Panc1 (cell line): ENCODE results near the gene CNIH2. TPM values are rescaled to one million over a fixed set of nuclear protein-coding genes. Genes with fewer than 3 reads are reported as not detected.

Experiments
- ATAC-seq: fragments of 200-7000 bp; cut with Tn5 transposase; 2 replicates; pipeline ENCODE4 v1.9.1; 2020; ENCODE audit warnings: mild to moderate bottlenecking, moderate library complexity
- Bru-seq: library from RNA; stranded (reverse); fragments of 400-500 nt; gene quantifications from one replicate; lab custom pipeline; 2021; lab: Mats Ljungman, UMichigan
- BruChase-seq, 2 experiments: library from RNA; stranded (reverse); fragments of 400-500 nt; gene quantifications; one replicate each; lab custom pipeline; 2021; lab: Mats Ljungman, UMichigan
- BruUV-seq: library from RNA; stranded (reverse); fragments of 400-500 nt; replicated peaks from 2 replicates; lab custom pipeline; 2021; lab: Mats Ljungman, UMichigan
- CTCF ChIA-PET: fragments of 300-600 bp; sonication (Branson Sonifier 250); formaldehyde crosslinking; loops from one replicate; lab custom pipeline; 2022; ENCODE audit warnings: antibody characterized with exemption; lab: Charles Lee
- POLR2A ChIA-PET: fragments of 300-600 bp; sonication (Branson Sonifier 250); formaldehyde crosslinking; loops from one replicate; lab custom pipeline; 2022; ENCODE audit warnings: antibody characterized with exemption; lab: Charles Lee
- DNase-seq: peaks from one replicate; pipeline ENCODE4 v3.0.0-alpha.2; 2010; ENCODE audit warnings: low read depth, low spot score
- H3K27ac ChIP-seq: 2 replicates; pipeline ENCODE4 v1.5.1; 2011; ENCODE audit warnings: mild to moderate bottlenecking, low read length, inconsistent platforms
- H3K27me3 ChIP-seq: fragments of 200-500 bp; sonication (Bioruptor generic); 2 replicates; pipeline ENCODE4 v1.6.0; 2014; ENCODE audit warnings: low read length, inconsistent platforms; ENCODE audit not compliant: control insufficient read depth, insufficient read depth
- H3K36me3 ChIP-seq: fragments of 200-500 bp; sonication (Bioruptor generic); 2 replicates; pipeline ENCODE4 v1.5.1; 2014; ENCODE audit warnings: inconsistent platforms, mild to moderate bottlenecking, low read length, moderate library complexity; ENCODE audit not compliant: control insufficient read depth, insufficient read depth
- H3K4me1 ChIP-seq: 2 replicates; pipeline ENCODE4 v1.5.1; 2011; ENCODE audit warnings: inconsistent platforms, mild to moderate bottlenecking, low read length, moderate library complexity; ENCODE audit not compliant: control insufficient read depth, insufficient read depth
- H3K4me3 ChIP-seq, 2 experiments: 2 replicates each; pipeline ENCODE4 v1.5.1; 2011 to 2012; ENCODE audit warnings: low read depth in 2 of 2, low read length in 2 of 2, mild to moderate bottlenecking in 2 of 2, inconsistent platforms in 1 of 2, moderate library complexity in 1 of 2
- H3K9me3 ChIP-seq: fragments of 200-500 bp; sonication (Bioruptor generic); 2 replicates; pipeline ENCODE4 v1.5.1; 2014; ENCODE audit warnings: low read depth, mild to moderate bottlenecking, inconsistent platforms, low read length, moderate library complexity; ENCODE audit not compliant: control insufficient read depth, insufficient read depth
- CTCF ChIP-seq: fragments of 450-650 bp; IDR thresholded peaks from 2 replicates; pipeline ENCODE4 v1.5.1; 2017; ENCODE audit warnings: mild to moderate bottlenecking
- POLR2AphosphoS5 ChIP-seq: IDR thresholded peaks from 2 replicates; pipeline ENCODE4 v1.6.1; 2012; ENCODE audit warnings: mild to moderate bottlenecking, low read depth, low read length, moderate library complexity
- SIN3A ChIP-seq: IDR thresholded peaks from 2 replicates; pipeline ENCODE4 v1.6.1; 2012; ENCODE audit warnings: low read depth, mild to moderate bottlenecking, low read length, moderate library complexity, borderline replicate concordance; ENCODE audit not compliant: insufficient read depth
- TCF7L2 ChIP-seq: IDR thresholded peaks from 2 replicates; pipeline ENCODE4 v1.6.1; 2011; ENCODE audit warnings: mild to moderate bottlenecking, low read depth, low read length, inconsistent platforms
- in situ Hi-C: cut with HindIII; loops from 2 replicates; pipeline ENCODE4 v1.10.0; 2016; ENCODE audit warnings: low sequenced_read_pairs, low pct_unique_long_range_greater_than_20kb
- intact Hi-C: fragments of 100-400 bp; cut with micrococcal nuclease; formaldehyde crosslinking; loops from one replicate; pipeline ENCODE4 v1.10.0; 2022; ENCODE audit not compliant: unreplicated experiment
- long read RNA-seq: library from polyadenylated mRNA; unstranded; transcript quantifications from one replicate; pipeline ENCODE4 v2.0.0, GENCODE V29; 2021; ENCODE audit not compliant: unreplicated experiment
- polyA plus RNA-seq: library from polyadenylated mRNA; unstranded; fragments of >200 nt; gene quantifications from one replicate; pipeline ENCODE4 v1.2.1, GENCODE V29; 2012; ENCODE audit warnings: missing spikeins; ENCODE audit not compliant: insufficient read length
- total RNA-seq: library from RNA; stranded (reverse); gene quantifications from one replicate; pipeline ENCODE4 v1.2.1, GENCODE V29; 2021; ENCODE audit not compliant: unreplicated experiment
- TF ChIP-seq, protein P1 (sequence below), 2 experiments: IDR thresholded peaks; 2 replicates each; pipeline ENCODE4 v1.6.1; 2011 to 2012; ENCODE audit warnings: low read depth in 2 of 2, control low read depth in 1 of 2, low read length in 1 of 2, mild to moderate bottlenecking in 1 of 2, moderate library complexity in 1 of 2; ENCODE audit not compliant: insufficient read depth in 1 of 2

Gene CNIH2
- total RNA-seq (9.3 TPM), Bru-seq, nascent RNA (percentile 46 among the genes with signal in this experiment), BruChase-seq, experiment 1, labeled RNA remaining after a 2-hour chase (percentile 51 among the genes with signal in this experiment), BruChase-seq, experiment 2, labeled RNA remaining after a 6-hour chase (percentile 61 among the genes with signal in this experiment)
- 15.1 TPM for polyA plus RNA-seq
- long read RNA-seq, partial matches to known transcripts = 3 of 9 reads
- long read RNA-seq, other reads (novel, unspliced or antisense) = 2 of 9 reads

DNA sequence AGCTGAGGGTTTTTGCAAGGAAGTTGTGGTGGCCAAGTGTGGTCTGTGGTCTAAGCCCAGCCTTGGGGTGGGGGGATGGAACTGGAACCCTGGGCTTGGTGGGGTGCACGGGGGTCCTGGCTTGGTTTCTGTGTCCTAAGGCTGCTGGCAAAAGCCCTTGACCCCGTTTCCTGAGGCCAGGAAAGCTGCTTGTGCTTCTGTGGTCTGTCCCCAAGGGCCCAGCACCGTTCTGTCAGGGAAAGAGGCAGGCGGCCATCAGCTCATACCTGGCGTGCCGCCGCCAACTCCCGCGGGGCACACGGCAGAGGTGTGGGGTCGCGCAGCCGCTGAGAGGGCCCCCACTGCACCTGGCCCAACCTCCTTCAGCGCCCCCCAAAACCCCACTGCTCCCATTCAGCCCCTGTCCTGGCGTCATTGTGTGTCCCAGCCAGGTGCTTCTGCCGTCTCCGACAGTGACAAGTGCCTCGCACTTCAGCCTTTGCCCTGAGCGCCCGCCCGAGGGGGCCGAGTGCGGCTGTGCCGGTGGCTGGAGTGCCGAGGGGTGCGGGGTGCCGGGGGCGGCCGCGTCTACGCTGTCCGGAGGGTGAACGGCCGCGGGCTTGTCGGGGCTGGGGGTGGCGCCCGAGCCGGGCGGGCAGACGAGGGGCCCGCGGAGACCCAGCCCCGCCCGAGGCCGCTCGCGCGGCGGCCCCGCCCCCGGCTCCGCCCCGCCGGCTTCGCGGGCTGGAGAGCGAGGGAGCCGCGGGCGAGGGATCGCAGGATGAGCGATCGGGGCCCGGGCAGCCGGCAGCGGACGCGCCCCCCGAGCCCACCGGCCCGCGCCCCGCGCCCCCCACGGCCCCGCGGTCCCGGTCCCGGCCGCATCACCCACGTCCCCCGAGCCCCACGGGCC lies at the start of gene CNIH2:
CNIH2 (plus strand) TSS at position 705 of the 892 bp plus-strand sequence. CDS start 282 bp downstream, outside the sequence.
- ChIA-PET POLR2A (interaction anchor here (0.5 to 1.3 kb wide), 2 partner anchors 11 to 361 kb away, joined by 6 to 14 read pairs; partner anchors contain the start of gene YIF1A), CTCF (interaction anchor here (0.5 to 0.6 kb wide), 2 partner anchors 17 to 1032 kb away, joined by 3 to 4 read pairs; no protein-coding TSS in a partner anchor)
- TF ChIP-seq SIN3A (peak; percentile 76; the same call in 1 of the 2 replicates), POLR2AphosphoS5 (peak; percentile 75)
- TF ChIP-seq, protein P1, sequence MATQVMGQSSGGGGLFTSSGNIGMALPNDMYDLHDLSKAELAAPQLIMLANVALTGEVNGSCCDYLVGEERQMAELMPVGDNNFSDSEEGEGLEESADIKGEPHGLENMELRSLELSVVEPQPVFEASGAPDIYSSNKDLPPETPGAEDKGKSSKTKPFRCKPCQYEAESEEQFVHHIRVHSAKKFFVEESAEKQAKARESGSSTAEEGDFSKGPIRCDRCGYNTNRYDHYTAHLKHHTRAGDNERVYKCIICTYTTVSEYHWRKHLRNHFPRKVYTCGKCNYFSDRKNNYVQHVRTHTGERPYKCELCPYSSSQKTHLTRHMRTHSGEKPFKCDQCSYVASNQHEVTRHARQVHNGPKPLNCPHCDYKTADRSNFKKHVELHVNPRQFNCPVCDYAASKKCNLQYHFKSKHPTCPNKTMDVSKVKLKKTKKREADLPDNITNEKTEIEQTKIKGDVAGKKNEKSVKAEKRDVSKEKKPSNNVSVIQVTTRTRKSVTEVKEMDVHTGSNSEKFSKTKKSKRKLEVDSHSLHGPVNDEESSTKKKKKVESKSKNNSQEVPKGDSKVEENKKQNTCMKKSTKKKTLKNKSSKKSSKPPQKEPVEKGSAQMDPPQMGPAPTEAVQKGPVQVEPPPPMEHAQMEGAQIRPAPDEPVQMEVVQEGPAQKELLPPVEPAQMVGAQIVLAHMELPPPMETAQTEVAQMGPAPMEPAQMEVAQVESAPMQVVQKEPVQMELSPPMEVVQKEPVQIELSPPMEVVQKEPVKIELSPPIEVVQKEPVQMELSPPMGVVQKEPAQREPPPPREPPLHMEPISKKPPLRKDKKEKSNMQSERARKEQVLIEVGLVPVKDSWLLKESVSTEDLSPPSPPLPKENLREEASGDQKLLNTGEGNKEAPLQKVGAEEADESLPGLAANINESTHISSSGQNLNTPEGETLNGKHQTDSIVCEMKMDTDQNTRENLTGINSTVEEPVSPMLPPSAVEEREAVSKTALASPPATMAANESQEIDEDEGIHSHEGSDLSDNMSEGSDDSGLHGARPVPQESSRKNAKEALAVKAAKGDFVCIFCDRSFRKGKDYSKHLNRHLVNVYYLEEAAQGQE (IDR thresholded peaks at IDR 0.05; ENCODE audit: insufficient read depth in 1 of 2, low read depth in 2 of 2, low read length in 1 of 2) = no peak
- Histone ChIP-seq H3K27me3 (no peaks in the 10 kb centered on the region), H3K27ac (peak within 1 kb of the TSS; percentile 63; the same call in 1 of the 2 replicates), H3K9me3 (no peaks in the 10 kb centered on the region), H3K4me3 (peak within 1 kb of the TSS; percentile 40 to 49), H3K36me3 (peaks cover 8% of the 10 kb centered on the region; the same call in 1 of the 2 replicates), H3K4me1 (peaks cover 25% of the 10 kb centered on the region)
- in situ Hi-C loops = no loop called here
- ATAC-seq (peak; percentile 70), DNase-seq (no peak)
- BruUV-seq = no TSS peak
- intact Hi-C loops = no loop called here

- intact Hi-C loops (no loop called here), in situ Hi-C loops (no loop called here)
- DNase-seq (no peak), ATAC-seq (no peak)
- ChIA-PET CTCF (no interaction called here), POLR2A (no interaction called here)
- Histone ChIP-seq H3K36me3 (peaks cover 6% of the 10 kb centered on the region; the same call in 1 of the 2 replicates), H3K27ac (no peak overlapping the region), H3K4me1 (no peaks in the 10 kb centered on the region), H3K9me3 (no peaks in the 10 kb centered on the region), H3K27me3 (no peaks in the 10 kb centered on the region), H3K4me3 (no peak overlapping the region)
- no TSS peak for BruUV-seq
- no peak for TF ChIP-seq POLR2AphosphoS5
- TF ChIP-seq SIN3A = no peak
- TF ChIP-seq TCF7L2 = no peak
- TF ChIP-seq, protein P1 (IDR thresholded peaks at IDR 0.05; ENCODE audit: insufficient read depth in 1 of 2, low read depth in 2 of 2, low read length in 1 of 2) = no peak
- TF ChIP-seq CTCF = no peak
Observed at GRCh38 chr11:66228521-66228920, 49.5 kb upstream of the CNIH2 start.
